CD4-positive, alpha-beta T cell (primary cell): Measurements from ENCODE around the gene SCN7A. TPM values are rescaled to one million over a fixed set of nuclear protein-coding genes. Genes with fewer than 3 reads are reported as not detected.

ENCODE experiments used
- ATAC-seq: fragments of 200-7000 bp; cut with Tn5 transposase; one replicate; pipeline ENCODE4 v1.10.0; 2022; ENCODE audit warnings: mild to moderate bottlenecking; ENCODE audit not compliant: poor library complexity
- CTCF ChIA-PET: fragments of 350-600 bp; sonication (Branson Sonifier 250); formaldehyde crosslinking; loops from one replicate; lab custom pipeline; 2021; ENCODE audit warnings: antibody characterized with exemption, inconsistent platforms; lab: Charles Lee
- POLR2A ChIA-PET: fragments of 350-600 bp; sonication (Branson Sonifier 250); formaldehyde crosslinking; loops from one replicate; lab custom pipeline; 2021; ENCODE audit warnings: antibody characterized with exemption, inconsistent platforms; lab: Charles Lee
- DNase-seq, 14 experiments: peaks; one replicate each; pipeline ENCODE4 v3.0.0-alpha.2; 2013 to 2020; ENCODE audit warnings: mixed read lengths in 2 of 14
- H3K27ac ChIP-seq, 2 donors: one replicate each; pipeline versions ENCODE4 v1.5.1 to v1.7.0; 2013; ENCODE audit warnings: low read length in 2 of 2, low read depth in 1 of 2, mild to moderate bottlenecking in 1 of 2
- H3K27me3 ChIP-seq, 2 experiments: 1 replicate in 1 of 2; 2 replicates in 1 of 2; pipeline versions ENCODE4 v1.6.1 to v1.7.0; 2013; ENCODE audit warnings: low read length in 2 of 2, control low read depth in 1 of 2, mild to moderate bottlenecking in 1 of 2, moderate library complexity in 1 of 2; ENCODE audit not compliant: insufficient read depth in 2 of 2, control insufficient read depth in 1 of 2
- H3K36me3 ChIP-seq: one replicate; pipeline ENCODE4 v1.6.1; 2013; ENCODE audit warnings: low read length, control low read depth; ENCODE audit not compliant: insufficient read depth
- H3K4me1 ChIP-seq: one replicate; pipeline ENCODE4 v1.6.1; 2013; ENCODE audit warnings: low read length, control low read depth; ENCODE audit not compliant: insufficient read depth
- H3K4me3 ChIP-seq: one replicate; pipeline ENCODE4 v1.5.1; 2013; ENCODE audit warnings: mild to moderate bottlenecking, low read length, moderate library complexity
- H3K9me3 ChIP-seq, 2 experiments: 1 replicate in 1 of 2; 2 replicates in 1 of 2; pipeline versions ENCODE4 v1.6.1 to v1.7.0; 2013; ENCODE audit warnings: low read length in 2 of 2, mild to moderate bottlenecking in 2 of 2, control low read depth in 1 of 2, moderate library complexity in 1 of 2; ENCODE audit not compliant: control insufficient read depth in 1 of 2, insufficient read depth in 1 of 2
- H3K27ac Mint-ChIP-seq: one replicate; pipeline ENCODE4 v1.8.0; 2020; ENCODE audit warnings: mixed read lengths
- H3K27me3 Mint-ChIP-seq: one replicate; pipeline ENCODE4 v1.8.0; 2021; ENCODE audit warnings: mixed read lengths
- H3K36me3 Mint-ChIP-seq: one replicate; pipeline ENCODE4 v1.8.0; 2021; ENCODE audit warnings: low read depth, mixed read lengths
- H3K4me1 Mint-ChIP-seq: one replicate; pipeline ENCODE4 v1.8.0; 2021; ENCODE audit warnings: low read depth, mixed read lengths
- H3K4me3 Mint-ChIP-seq: one replicate; pipeline ENCODE4 v1.8.0; 2020; ENCODE audit warnings: mild to moderate bottlenecking, mixed read lengths
- H3K9me3 Mint-ChIP-seq: one replicate; pipeline ENCODE4 v1.8.0; 2020; ENCODE audit warnings: mixed read lengths
- intact Hi-C, 2 experiments: fragments of 100-400 bp; cut with DNase I in 1 of 2; cut with micrococcal nuclease in 1 of 2; formaldehyde crosslinking; loops; one replicate each; pipeline versions ENCODE4 v1.15.1 to v1.9.0; 2023 to 2025; cut with DNase I, micrococcal nuclease
- total RNA-seq, 174 experiments: library from RNA in 2 of 174; stranded (reverse) in 2 of 174; gene quantifications; one replicate each; pipeline ENCODE4 v1.2.3 and lab custom pipeline; 2021 to 2026
- TF ChIP-seq, protein P1 (sequence below): fragments of 200-600 bp; IDR thresholded peaks from one replicate; pipeline ENCODE4 v1.8.0; 2022; ENCODE audit warnings: antibody characterized with exemption, mild to moderate bottlenecking

SCN7A gene
- total RNA-seq, 2 experiments from 2014 or later = not detected

- intact Hi-C loops = no loop called here
- Histone ChIP-seq H3K27me3 (no peaks in the 10 kb centered on the region), H3K27ac (no peak overlapping the region), H3K4me3 (no peak overlapping the region), H3K36me3 (no peaks in the 10 kb centered on the region), H3K4me1 (no peaks in the 10 kb centered on the region), H3K9me3 (no peaks in the 10 kb centered on the region)
- TF ChIP-seq, protein P1, sequence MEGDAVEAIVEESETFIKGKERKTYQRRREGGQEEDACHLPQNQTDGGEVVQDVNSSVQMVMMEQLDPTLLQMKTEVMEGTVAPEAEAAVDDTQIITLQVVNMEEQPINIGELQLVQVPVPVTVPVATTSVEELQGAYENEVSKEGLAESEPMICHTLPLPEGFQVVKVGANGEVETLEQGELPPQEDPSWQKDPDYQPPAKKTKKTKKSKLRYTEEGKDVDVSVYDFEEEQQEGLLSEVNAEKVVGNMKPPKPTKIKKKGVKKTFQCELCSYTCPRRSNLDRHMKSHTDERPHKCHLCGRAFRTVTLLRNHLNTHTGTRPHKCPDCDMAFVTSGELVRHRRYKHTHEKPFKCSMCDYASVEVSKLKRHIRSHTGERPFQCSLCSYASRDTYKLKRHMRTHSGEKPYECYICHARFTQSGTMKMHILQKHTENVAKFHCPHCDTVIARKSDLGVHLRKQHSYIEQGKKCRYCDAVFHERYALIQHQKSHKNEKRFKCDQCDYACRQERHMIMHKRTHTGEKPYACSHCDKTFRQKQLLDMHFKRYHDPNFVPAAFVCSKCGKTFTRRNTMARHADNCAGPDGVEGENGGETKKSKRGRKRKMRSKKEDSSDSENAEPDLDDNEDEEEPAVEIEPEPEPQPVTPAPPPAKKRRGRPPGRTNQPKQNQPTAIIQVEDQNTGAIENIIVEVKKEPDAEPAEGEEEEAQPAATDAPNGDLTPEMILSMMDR = no peak
- DNase-seq (no peak), ATAC-seq (no peak)
- Mint-ChIP-seq H3K36me3 (no peaks in the 10 kb centered on the region), H3K4me1 (no peaks in the 10 kb centered on the region), H3K27me3 (no peaks in the 10 kb centered on the region), H3K9me3 (no peaks in the 10 kb centered on the region), H3K27ac (no peak overlapping the region), H3K4me3 (no peak overlapping the region)
- CTCF ChIA-PET = no interaction called here
- POLR2A ChIA-PET = no interaction called here
Measured at GRCh38 chr2:166419616-166419934, 74.5 kb downstream of the SCN7A start.

DNA sequence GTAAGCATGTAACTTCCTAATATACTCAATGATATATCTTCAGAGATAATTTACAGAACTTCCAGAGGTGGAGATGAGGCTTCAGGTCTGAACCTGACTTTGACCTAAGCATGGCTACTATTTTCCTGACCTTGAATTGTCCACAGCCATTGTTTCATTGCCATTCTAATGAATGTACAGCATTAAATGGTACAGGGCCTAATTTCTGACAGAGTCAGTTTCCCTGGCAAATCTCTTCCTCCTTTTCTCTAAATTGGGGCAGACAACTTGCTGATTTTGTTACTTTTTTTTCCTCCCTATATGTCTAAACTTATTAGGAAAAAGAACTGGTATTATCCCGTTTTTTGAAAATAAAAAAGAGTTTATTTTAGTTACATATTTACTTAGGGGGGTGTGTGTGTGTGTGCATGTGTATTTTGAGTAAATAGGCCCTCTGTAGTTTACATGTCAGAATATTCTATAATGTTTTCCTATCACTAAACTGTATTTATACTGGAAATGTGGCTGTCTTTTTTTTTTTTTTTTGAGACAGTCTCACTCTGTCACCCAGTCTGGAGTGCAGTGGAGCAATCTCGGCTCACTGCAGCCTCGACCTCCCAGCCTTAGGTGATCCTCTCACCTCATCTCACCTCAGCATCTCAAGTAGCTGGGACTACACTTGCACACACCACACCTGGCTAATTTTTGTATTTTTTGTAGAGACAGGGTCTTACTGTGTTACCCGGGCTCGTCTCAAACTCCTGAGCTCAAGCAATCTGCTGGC is 75.0 kb downstream of the SCN7A start:
- H3K27ac ChIP-seq = no peak overlapping the region
- Mint-ChIP-seq H3K36me3 (no peaks in the 10 kb centered on the region), H3K9me3 (no peaks in the 10 kb centered on the region), H3K4me1 (no peaks in the 10 kb centered on the region), H3K4me3 (no peak overlapping the region), H3K27ac (no peak overlapping the region), H3K27me3 (no peaks in the 10 kb centered on the region)
- CTCF ChIA-PET = no interaction called here
- intact Hi-C loops = no loop called here
- ATAC-seq = no peak
- H3K36me3 ChIP-seq = no peaks in the 10 kb centered on the region
- no peaks in the 10 kb centered on the region for H3K4me1 ChIP-seq
- H3K4me3 ChIP-seq = no peak overlapping the region
- POLR2A ChIA-PET = no interaction called here
- no peaks in the 10 kb centered on the region for H3K27me3 ChIP-seq
- TF ChIP-seq, protein P1 = no peak
- H3K9me3 ChIP-seq = no peaks in the 10 kb centered on the region
- DNase-seq = no peak

GRCh38 chr2:166417669-166418068 is 76.4 kb downstream of the SCN7A start:
- H3K36me3 ChIP-seq = no peaks in the 10 kb centered on the region
- H3K4me1 Mint-ChIP-seq = no peaks in the 10 kb centered on the region
- no peaks in the 10 kb centered on the region for H3K9me3 ChIP-seq
- DNase-seq = no peak
- TF ChIP-seq, protein P1 = no peak
- H3K9me3 Mint-ChIP-seq = no peaks in the 10 kb centered on the region
- no peak overlapping the region for H3K27ac ChIP-seq
- H3K4me3 ChIP-seq = no peak overlapping the region
- H3K27me3 ChIP-seq = no peaks in the 10 kb centered on the region
- no peak for ATAC-seq
- intact Hi-C loops = no loop called here
- ChIA-PET CTCF (interaction anchor here (0.6 kb wide), 1 partner anchor 298 kb away, joined by 3 read pairs; no protein-coding TSS in a partner anchor), POLR2A (no interaction called here)
- H3K4me3 Mint-ChIP-seq = no peak overlapping the region
- H3K4me1 ChIP-seq = no peaks in the 10 kb centered on the region
- H3K36me3 Mint-ChIP-seq = no peaks in the 10 kb centered on the region
- H3K27ac Mint-ChIP-seq = no peak overlapping the region
- no peaks in the 10 kb centered on the region for H3K27me3 Mint-ChIP-seq
